IMR-90 (cell line): ENCODE results near the gene LIN7B.
"Not testable (repeated sequence)": the region's sequence is repeated elsewhere in the genome, so short reads cannot be mapped to it uniquely, and the experiment has no call there.

Experiments used
- BHLHE40 ChIP-seq: fragments of 150-350 bp; IDR thresholded peaks from 2 replicates; pipeline ENCODE4 v1.6.1; 2016; ENCODE audit warnings: mild to moderate bottlenecking, low read depth, low read length
- CEBPB ChIP-seq: IDR thresholded peaks from 2 replicates; pipeline ENCODE4 v1.6.1; 2012; ENCODE audit warnings: low read depth, low read length, improper control_type of control experiment
- CHD1 ChIP-seq: IDR thresholded peaks from 2 replicates; pipeline ENCODE4 v1.6.1; 2012; ENCODE audit warnings: low read depth, low read length, improper control_type of control experiment
- CTCF ChIP-seq: conservative IDR thresholded peaks from 2 replicates; pipeline ENCODE4 v1.5.1; 2012; ENCODE audit warnings: mild to moderate bottlenecking, low read depth, low read length, improper control_type of control experiment
- FOS ChIP-seq: fragments of 150-350 bp; IDR thresholded peaks from 2 replicates; pipeline ENCODE4 v1.6.1; 2016; ENCODE audit warnings: low read depth, low read length
- MAZ ChIP-seq: IDR thresholded peaks from 2 replicates; pipeline ENCODE4 v1.6.1; 2012; ENCODE audit warnings: low read depth, mild to moderate bottlenecking, low read length, improper control_type of control experiment, moderate library complexity, borderline replicate concordance
- MXI1 ChIP-seq: IDR thresholded peaks from 2 replicates; pipeline ENCODE4 v1.6.1; 2012; ENCODE audit warnings: low read depth, mild to moderate bottlenecking, low read length, moderate library complexity, borderline replicate concordance
- NFE2L2 ChIP-seq: fragments of 150-350 bp; IDR thresholded peaks from 2 replicates; pipeline ENCODE4 v1.6.1; 2016; ENCODE audit warnings: low read depth, mild to moderate bottlenecking, low read length
- POLR2A ChIP-seq: IDR thresholded peaks from 2 replicates; pipeline ENCODE4 v1.6.1; 2012; ENCODE audit warnings: mild to moderate bottlenecking, low read depth, low read length
- RAD21 ChIP-seq: IDR thresholded peaks from 2 replicates; pipeline ENCODE4 v1.6.1; 2012; ENCODE audit warnings: low read length, improper control_type of control experiment
- SMC3 ChIP-seq: fragments of 150-350 bp; IDR thresholded peaks from 2 replicates; pipeline ENCODE4 v1.6.1; 2016; ENCODE audit warnings: low read depth, mild to moderate bottlenecking, antibody characterized with exemption, low read length, moderate library complexity
- USF2 ChIP-seq: fragments of 150-350 bp; IDR thresholded peaks from 2 replicates; pipeline ENCODE4 v1.6.1; 2017; ENCODE audit warnings: mild to moderate bottlenecking, antibody characterized with exemption, low read length, low read depth

GRCh38 chr19:49146408-49146770 lies 32.2 kb downstream of the LIN7B start:
- TF ChIP-seq CTCF, POLR2A, RAD21, MAZ, CEBPB, SMC3, CHD1, MXI1, NFE2L2, USF2, BHLHE40, FOS: not testable (repeated sequence)
